K562 (cell line): ENCODE results near the gene ZNF554. TPM values are rescaled to one million over a fixed set of nuclear protein-coding genes. Genes with fewer than 3 reads are reported as not detected.

Experiments
- ATF6 ChIP-seq: sonication (generic); formaldehyde crosslinking; IDR thresholded peaks from 2 replicates; pipeline ENCODE4 v1.4.0; 2020; ENCODE audit warnings: mild to moderate bottlenecking, missing genetic modification reagents
- ATF7 ChIP-seq: fragments of 450-650 bp; IDR thresholded peaks from 2 replicates; pipeline ENCODE4 v1.7.1; 2014; ENCODE audit warnings: mild to moderate bottlenecking, moderate library complexity
- BCOR ChIP-seq: fragments of 450-650 bp; IDR thresholded peaks from 2 replicates; pipeline ENCODE4 v1.6.1; 2016
- BRD9 ChIP-seq: fragments of 450-650 bp; IDR thresholded peaks from 2 replicates; pipeline ENCODE4 v1.6.1; 2018; ENCODE audit warnings: low read depth; ENCODE audit not compliant: partially characterized antibody
- CCNT2 ChIP-seq: IDR thresholded peaks from 2 replicates; pipeline ENCODE4 v1.6.1; 2011; ENCODE audit warnings: borderline replicate concordance, low read depth, mild to moderate bottlenecking, moderate library complexity, mixed read lengths, low read length; ENCODE audit not compliant: insufficient read length; ENCODE audit errors: extremely low read depth
- CXXC5 ChIP-seq: fragments of 250-450 bp; sonication (Bioruptor Pico); IDR thresholded peaks from 2 replicates; pipeline ENCODE4 v1.8.0; 2022; ENCODE audit warnings: inconsistent platforms, mild to moderate bottlenecking, moderate library complexity
- ELF4 ChIP-seq: fragments of 450-650 bp; formaldehyde crosslinking; IDR thresholded peaks from 2 replicates; pipeline ENCODE4 v1.4.0; 2022; ENCODE audit warnings: missing genetic modification characterization
- HCFC1 ChIP-seq: IDR thresholded peaks from 2 replicates; pipeline ENCODE4 v1.6.1; 2012; ENCODE audit warnings: low read depth, low read length, improper control_type of control experiment
- IFI16 ChIP-seq: fragments of 250-450 bp; sonication (Bioruptor Pico); IDR thresholded peaks from 2 replicates; pipeline ENCODE4 v2.1.2; 2022; ENCODE audit warnings: mild to moderate bottlenecking, inconsistent platforms
- MAX ChIP-seq: sonication (generic); formaldehyde crosslinking; IDR thresholded peaks from 2 replicates; pipeline ENCODE4 v1.9.0; 2022; ENCODE audit warnings: mild to moderate bottlenecking, missing genetic modification reagents
- PHTF2 ChIP-seq: fragments of 250-450 bp; sonication (Bioruptor Pico); IDR thresholded peaks from 2 replicates; pipeline ENCODE4 v1.5.0; 2021; ENCODE audit warnings: mild to moderate bottlenecking
- PTRF ChIP-seq: fragments of 450-650 bp; IDR thresholded peaks from 2 replicates; pipeline ENCODE4 v1.6.1; 2016; ENCODE audit warnings: mild to moderate bottlenecking, missing genetic modification characterization, missing compliant biosample characterization
- PYGO2 ChIP-seq: fragments of 450-650 bp; IDR thresholded peaks from 2 replicates; pipeline ENCODE4 v1.6.1; 2016; ENCODE audit warnings: mild to moderate bottlenecking, missing genetic modification characterization, moderate library complexity, missing compliant biosample characterization
- RAD51 ChIP-seq: fragments of 450-650 bp; IDR thresholded peaks from 2 replicates; pipeline ENCODE4 v1.7.1; 2016; ENCODE audit warnings: low read depth, mild to moderate bottlenecking, borderline replicate concordance
- RNF2 ChIP-seq: sonication (generic); IDR thresholded peaks from 2 replicates; pipeline ENCODE4 v1.6.1; 2016
- SETDB1 ChIP-seq: IDR thresholded peaks from one replicate; pipeline ENCODE4 v1.6.1; 2012; ENCODE audit warnings: low read length, control low read depth, inconsistent platforms
- SP2 ChIP-seq: IDR thresholded peaks from 2 replicates; pipeline ENCODE4 v1.6.1; 2011; ENCODE audit warnings: mild to moderate bottlenecking, low read depth, low read length, moderate library complexity; ENCODE audit not compliant: poor library complexity, severe bottlenecking; ENCODE audit errors: extremely low read depth
- VEZF1 ChIP-seq: fragments of 200-800 bp; sonication (Bioruptor generic); IDR thresholded peaks from 2 replicates; pipeline ENCODE4 v1.6.1; 2017; ENCODE audit warnings: missing genetic modification characterization, missing compliant biosample characterization
- ZBTB1 ChIP-seq: sonication (generic); formaldehyde crosslinking; IDR thresholded peaks from 2 replicates; pipeline ENCODE4 v1.8.1; 2023; ENCODE audit warnings: missing genetic modification reagents, low read depth, mild to moderate bottlenecking, borderline replicate concordance
- ZHX1 ChIP-seq: fragments of 150-350 bp; conservative IDR thresholded peaks from 2 replicates; pipeline ENCODE4 v1.6.1; 2014; ENCODE audit warnings: low read length
- ZKSCAN1 ChIP-seq: fragments of 150-350 bp; IDR thresholded peaks from 2 replicates; pipeline ENCODE4 v1.6.1; 2016; ENCODE audit warnings: low read depth, low read length
- ZNF134 ChIP-seq: fragments of 250-450 bp; sonication (Bioruptor Pico); conservative IDR thresholded peaks from 2 replicates; pipeline ENCODE4 v1.4.0; 2020
- ZNF57 ChIP-seq: fragments of 450-650 bp; formaldehyde crosslinking; IDR thresholded peaks from 2 replicates; pipeline ENCODE4 v1.4.0; 2020; ENCODE audit warnings: mild to moderate bottlenecking, moderate library complexity
- polyA plus RNA-seq, 8 experiments: library from polyadenylated mRNA; depleted of rRNA in 4 of 8; stranded (reverse) in 5 of 8; unstranded in 3 of 8; fragments of >200 nt; fragmentation: Nextera tagmentation in 2 of 8; fragmentation: Illumina TruSeq in 1 of 8; extraction: Ambion mirVana in 2 of 8; extraction: Trizol in 1 of 8; gene quantifications; 2 replicates each; pipeline versions ENCODE4 v1.2.1 to v1.2.3, GENCODE V29; 2011 to 2014; ENCODE audit warnings: inconsistent platforms in 1 of 8, missing spikeins in 1 of 8
- total RNA-seq, 7 experiments: library from RNA; depleted of rRNA in 6 of 7; stranded (reverse); fragments of >200 nt in 6 of 7; fragmentation: Illumina TruSeq in 2 of 7; extraction: Trizol in 2 of 7; gene quantifications; 2 replicates each; pipeline versions ENCODE4 v1.2.1 to v1.2.3, GENCODE V29; 2011 to 2021; ENCODE audit warnings: low replicate concordance in 1 of 7

The ZNF554 gene
- total and polyA plus RNA-seq, 9 of the 15 experiments (the other 6 are each of a cell fraction or from before 2014, with no cell fraction given): 0.07 to 1.8 (median 1.1) TPM

- TF ChIP-seq ATF6 (CRISPR knock-in tag) (peak; percentile 98), BRD9 (peak; percentile 30), ZNF57 (no peak), ZNF134 (CRISPR knock-in tag) (no peak; the same call in 1 of the 2 replicates), VEZF1 (CRISPR knock-in tag) (peak; percentile 44; the same call in 1 of the 2 replicates), SETDB1 (no peak), RAD51 (peak; percentile 99), RNF2 (peak; percentile 97), ZHX1 (peak; percentile 74; the same call in 1 of the 2 replicates), ELF4 (CRISPR knock-in tag) (0 out of 2 replicates have a peak, but pooled peaks have one; percentile 40), SP2 (peak; percentile 50), PHTF2 (CRISPR knock-in tag) (no peak), PTRF (tag) (no peak), CCNT2 (peak; percentile 33), HCFC1 (peak; percentile 83), ATF7 (peak; percentile 96), PYGO2 (no peak), CXXC5 (CRISPR knock-in tag) (peak; percentile 92), IFI16 (CRISPR knock-in tag) (no peak), BCOR (peak; percentile 87), MAX (CRISPR knock-in tag) (peak; percentile 100), ZKSCAN1 (no peak), ZBTB1 (CRISPR knock-in tag) (peak; percentile 93)
These were observed 36.5 kb upstream of the ZNF554 start, which contains the start of gene SGTA (continued) for GRCh38 chr19:2782936-2783780.
